DOHH2 (cell line): Measurements from ENCODE around the gene GORASP1.

ENCODE experiments used
- CTCF ChIP-seq: fragments of 200-600 bp; sonication (generic); IDR thresholded peaks from one replicate; pipeline ENCODE4 v1.5.1; 2014; ENCODE audit warnings: antibody characterized with exemption, mild to moderate bottlenecking, low read depth, low read length; ENCODE audit not compliant: poor library complexity, severe bottlenecking
- EZH2phosphoT487 ChIP-seq: fragments of 200-600 bp; sonication (generic); IDR thresholded peaks from 2 replicates; pipeline ENCODE4 v1.6.1; 2017; ENCODE audit warnings: borderline replicate concordance, mild to moderate bottlenecking, antibody characterized with exemption, low read length, moderate library complexity, mixed read lengths

GRCh38 chr3:39133093-39133490 is 25.7 kb upstream of the GORASP1 start:
- no peak for TF ChIP-seq CTCF
- TF ChIP-seq EZH2phosphoT487 = no peak
